ENCODE measurements around the gene PTPRN2. TPM values are rescaled to one million over a fixed set of nuclear protein-coding genes. Genes with fewer than 3 reads are reported as not detected.
"Not testable (repeated sequence)": the region's sequence is repeated elsewhere in the genome, so short reads cannot be mapped to it uniquely, and the experiment has no call there.

Gene PTPRN2
- total RNA-seq, 1 donor from 2014 or later, result 0.33 TPM

DNA sequence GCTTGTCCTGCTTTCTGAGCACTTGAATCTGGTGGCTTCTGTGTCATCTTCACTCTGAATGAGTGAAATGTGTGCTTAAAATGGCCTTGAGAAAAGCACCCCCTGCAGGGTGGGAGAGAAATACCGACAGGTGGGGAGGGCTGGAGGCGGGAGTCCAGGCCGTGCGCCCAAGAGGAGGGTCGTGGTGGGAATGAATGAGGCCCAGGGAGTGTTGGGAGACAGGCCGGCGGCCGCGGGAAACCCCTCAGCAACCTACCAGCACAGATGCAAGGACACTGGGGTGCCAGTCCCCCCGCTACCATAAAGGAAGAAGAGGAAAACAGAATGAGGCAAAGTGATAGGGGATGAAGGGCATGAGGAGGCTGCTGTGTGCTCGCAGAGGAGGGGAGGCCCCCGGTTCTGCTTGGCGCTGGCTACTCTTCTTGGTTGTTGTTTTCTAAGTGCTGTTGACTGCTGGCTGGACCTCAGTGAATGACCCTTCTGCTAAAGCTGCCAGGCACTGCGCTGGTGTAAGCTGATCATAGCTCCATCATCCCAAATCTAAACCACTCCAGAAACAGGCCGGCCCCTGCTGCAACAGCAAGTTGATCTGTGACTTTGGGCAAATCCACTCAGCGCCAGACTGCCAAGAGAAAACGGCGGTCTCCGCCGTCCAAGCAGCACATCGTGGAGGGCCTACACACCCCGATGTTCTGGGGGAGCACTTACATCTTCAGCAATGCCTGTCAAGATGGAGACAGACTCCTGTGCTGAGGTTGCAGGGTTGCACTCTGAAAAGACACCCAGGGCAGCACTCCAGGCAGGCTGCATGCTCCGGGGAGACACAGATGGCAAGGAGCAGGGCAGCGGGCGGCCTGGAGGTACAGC is 872.3 kb downstream of the PTPRN2 start:
- no peak for ATAC-seq
- DNase-seq (ENCODE audit: low spot score), result no peak

DNA sequence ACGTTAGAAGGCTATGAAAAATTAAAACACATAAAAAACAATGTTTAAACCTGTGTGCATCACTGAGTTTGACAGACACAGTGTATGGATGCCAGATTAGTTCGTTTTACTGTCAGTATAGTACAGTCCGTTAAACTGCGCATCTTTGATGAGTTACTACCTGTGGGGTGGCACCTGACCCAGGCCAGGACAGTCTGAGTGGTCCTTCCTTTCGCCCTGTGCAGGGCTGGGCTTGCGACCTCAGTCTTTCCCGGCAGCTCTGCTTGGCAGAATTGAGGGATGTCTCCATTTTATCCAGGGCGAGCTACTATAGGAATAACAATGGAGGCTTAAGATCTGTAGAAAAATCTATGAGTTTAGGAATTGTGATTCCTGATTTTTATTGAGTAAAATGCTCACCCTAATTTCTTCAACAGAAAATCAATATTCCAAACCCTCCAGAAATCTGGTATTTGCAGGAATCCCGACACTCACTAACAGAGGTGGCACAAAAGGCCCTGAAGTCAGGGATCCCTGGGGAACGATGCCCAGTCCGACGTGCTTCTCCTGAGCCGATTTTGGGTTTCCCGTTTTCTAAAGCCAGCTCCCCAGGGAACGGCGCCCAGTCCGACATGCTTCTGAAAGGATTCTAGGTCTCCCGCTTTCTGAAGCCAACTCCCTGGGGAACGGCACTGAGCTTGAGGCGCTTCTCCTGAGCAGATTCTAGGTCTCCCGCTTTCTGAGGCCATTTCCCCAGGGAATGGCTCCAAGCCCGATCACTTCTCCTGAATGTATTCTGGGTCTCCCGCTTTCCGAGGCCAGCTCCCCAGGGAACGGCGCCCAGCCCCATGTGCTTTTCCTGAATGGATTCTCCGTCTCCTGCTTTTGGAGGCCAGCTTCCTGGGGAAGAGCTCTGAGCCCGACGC is 873.2 kb downstream of the PTPRN2 start:
- ATAC-seq, result no peak
- DNase-seq (ENCODE audit: low spot score), result no peak

DNA sequence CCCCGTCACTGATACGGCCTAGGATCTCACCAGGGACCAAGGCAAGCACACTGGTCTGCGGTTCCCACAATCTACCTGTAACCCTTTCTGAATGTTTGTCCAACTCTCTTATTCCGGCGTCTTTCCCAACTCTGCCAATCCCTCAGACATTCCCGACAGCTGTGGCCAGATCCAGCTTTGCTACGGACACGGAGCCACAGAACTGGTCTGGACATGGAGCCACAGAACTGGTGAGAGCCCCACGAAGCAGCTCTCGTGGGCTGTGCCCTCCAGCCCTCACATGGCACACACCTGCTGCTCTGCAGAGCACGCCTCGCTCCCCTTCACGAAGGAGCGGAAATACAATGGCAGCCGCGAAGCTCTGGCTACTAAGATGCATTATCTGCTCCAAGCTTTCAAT is 874.0 kb downstream of the PTPRN2 start:
- no peak for ATAC-seq
- no peak for DNase-seq (ENCODE audit: low spot score)

DNA sequence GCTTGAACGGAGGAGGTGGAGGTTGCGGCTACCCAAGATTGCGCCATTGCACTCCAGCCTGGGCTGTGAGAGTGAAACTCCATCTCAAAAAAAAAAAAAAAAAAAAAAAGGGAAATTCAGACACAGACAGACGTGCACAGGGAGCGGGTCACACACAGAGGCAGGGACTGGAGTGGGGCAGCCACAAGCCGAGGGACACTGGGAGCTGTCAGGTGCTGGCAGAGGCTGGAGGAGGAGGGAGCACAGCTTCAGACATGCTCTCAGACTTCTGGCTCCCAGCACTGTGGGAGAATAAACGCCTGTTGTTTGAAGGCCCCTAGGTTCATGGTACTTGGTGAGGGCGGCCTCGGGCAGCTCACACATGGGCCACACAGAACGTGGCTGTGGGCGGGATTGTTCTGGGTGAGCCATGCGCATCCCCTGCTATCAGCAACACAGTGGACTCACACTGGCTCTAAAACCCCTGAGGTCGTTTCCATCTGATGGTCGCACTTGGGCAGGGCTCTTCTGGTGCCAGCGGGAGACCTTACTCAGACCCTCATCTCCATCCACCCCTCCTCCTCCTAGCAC is 874.9 kb downstream of the PTPRN2 start:
- no peak for ATAC-seq
- no peak for DNase-seq (ENCODE audit: low spot score)

DNA sequence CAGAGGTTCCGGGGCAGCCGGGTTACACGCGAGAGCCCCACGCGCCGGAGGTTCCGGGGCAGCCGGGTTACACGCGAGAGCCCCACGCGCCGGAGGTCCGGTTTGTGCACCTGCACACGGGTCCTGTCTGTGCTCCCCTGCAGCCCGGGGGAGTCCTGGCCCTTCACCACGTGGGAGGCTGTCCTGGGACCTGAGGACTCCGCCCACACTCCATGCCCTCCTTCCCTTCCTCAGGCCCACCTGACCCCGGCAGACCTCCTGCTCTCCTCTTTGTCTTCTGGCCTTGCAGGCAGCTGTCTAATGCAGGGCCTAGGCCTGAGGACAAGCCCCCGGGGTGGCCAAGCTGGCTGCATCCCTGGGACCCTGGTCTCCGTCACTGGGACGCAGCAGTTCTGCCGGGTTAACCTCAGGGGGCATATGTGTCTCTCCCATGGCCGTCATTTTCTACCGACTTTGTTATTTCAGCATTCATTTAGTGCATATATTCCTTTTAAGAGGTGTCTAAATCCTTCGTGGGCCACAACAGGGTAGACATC is 876.2 kb downstream of the PTPRN2 start:
- no peak for DNase-seq (ENCODE audit: low spot score)

DNA sequence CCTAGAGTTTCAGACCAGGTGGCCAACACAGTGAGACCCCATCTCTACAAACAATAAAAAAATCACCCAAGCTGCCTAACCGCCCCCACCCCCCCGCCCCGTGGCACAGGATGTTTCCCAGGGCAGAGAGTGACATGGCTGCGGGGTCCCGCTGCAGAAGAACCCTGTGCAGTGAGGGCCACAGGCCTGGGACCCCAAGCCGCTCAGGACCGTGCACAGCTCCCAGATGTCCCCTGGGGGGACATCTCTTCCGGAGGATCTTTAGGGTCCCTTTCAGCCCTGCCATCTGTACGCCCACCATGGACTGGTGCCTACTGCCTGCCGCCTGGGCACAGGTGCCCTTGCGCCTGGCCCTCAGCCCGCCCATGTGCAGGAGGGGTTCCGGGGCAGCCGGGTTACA is 877.2 kb downstream of the PTPRN2 start:
- ATAC-seq (no peak), DNase-seq (ENCODE audit: low spot score) (no peak)

More for the DNA sequence above, 876.2 kb downstream of the PTPRN2 start:
- ATAC-seq, result no peak

DNA sequence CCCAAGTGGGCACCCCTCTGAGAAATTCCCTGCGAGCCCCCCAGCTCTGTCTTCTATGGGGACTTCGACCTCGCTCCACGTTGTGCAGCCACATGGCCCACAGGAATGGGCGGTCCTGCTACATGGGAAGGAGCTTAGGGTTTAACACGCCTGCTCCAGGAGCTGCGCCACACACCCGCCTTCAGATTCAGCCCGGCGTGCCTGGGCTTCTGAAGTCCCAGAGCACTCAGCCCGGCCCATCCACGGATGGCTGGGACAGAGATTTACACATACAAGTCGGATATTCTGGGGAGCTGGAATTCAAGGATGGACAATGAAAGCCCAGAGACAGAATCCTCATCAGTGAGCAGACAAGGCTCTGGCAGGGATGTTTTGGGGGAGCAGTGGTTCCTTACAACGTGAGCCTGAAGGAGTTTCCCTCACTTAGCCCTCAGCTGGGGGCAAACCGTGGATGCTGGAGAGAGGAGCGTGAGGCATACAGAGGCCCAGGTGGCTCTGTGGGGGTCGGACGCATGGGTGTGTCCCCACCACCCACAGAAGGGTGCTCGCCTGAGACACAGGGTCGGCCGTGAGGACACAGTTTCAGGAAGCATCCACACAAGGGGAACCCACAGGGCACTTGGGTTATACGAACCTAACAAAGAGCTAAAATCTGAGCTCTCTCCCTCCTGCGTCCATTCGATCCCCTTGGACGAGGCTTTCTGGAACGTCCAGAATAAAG is 877.9 kb downstream of the PTPRN2 start:
- DNase-seq (ENCODE audit: low spot score) (no peak), ATAC-seq (no peak)

DNA sequence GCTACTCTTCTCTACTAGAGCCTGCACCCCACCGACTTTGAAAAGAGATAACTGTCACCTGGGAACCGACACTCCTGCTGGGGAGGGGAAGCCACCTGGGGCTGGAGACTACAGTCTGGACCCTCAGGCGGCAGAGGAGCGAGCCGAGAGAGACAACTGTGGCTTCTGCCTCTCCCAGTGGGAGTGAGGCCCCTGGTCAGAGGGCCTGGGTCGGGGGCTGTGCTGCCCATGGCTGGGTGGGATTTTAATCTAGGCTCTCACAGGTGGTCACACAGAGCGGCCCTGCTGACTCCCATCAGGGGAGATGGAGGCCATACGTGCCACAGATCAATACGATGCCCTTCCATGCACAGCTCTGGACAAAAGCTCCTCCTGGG is 878.7 kb downstream of the PTPRN2 start:
- ATAC-seq, result no peak
- DNase-seq (ENCODE audit: low spot score), result no peak

DNA sequence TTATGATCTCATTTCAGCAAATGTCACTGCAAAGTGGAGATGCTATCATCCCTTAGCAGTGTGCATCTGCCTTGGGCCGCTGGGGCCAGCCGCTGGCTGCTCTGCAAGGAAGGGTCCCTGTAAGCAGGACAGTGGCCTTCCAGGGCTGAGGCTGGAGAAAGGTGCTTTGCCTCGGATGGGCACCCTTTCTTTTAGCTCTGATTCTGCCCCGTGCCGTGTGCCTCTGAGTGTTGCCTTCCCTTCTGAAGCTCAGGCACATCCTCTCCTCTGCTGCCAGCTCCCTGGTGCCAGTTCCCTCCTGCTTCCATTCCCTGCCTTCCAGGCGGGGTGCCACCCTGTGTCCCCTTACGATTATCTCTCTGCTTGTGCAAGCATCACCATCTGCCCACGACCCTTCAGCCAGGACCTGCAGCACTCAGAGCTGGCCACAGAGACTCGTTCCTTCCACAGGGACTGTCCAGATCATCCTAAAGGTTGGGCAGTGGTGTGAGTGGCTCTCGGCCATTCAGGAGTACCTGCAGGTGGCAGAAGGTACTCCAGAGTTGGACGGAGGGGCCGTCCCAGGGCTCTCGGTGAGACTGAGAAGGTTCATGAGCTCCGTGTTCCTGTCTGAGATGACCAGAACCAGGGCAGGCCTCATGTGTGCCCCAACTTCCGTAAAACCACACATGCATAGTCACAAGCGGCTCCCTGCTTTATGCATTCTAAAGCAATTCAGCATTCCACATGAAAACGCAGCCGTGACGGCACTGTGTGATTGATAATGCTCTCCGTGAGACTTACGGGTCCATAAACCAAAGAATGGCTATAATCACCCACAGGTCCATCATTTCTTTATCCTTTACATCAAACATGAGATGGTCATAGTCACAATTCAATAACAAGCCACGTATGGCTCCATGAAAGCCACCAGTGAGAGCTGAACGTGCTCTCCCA is 879.4 kb downstream of the PTPRN2 start:
- DNase-seq (ENCODE audit: low spot score) (no peak), ATAC-seq (no peak)

DNA sequence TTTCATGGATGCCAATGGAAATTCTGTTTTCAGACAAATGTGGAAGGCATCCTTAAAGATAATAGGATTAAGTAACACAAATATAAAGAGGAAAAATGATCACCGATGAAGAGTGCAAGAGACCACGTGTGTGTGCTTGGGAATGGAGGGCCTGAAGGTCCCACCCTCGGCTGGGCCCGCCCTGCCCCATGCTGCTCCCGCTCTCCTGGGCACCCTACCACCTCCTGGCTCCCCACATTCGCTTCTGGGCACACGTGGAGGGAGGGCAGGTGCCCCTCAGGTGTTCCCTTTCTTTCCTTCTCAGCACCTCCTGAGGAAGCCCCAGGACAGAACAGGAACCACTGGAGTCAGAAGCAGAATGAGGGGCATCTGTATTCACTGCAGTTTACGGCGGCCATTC is 883.3 kb downstream of the PTPRN2 start:
- DNase-seq (ENCODE audit: low spot score) (no peak), ATAC-seq (no peak)

DNA sequence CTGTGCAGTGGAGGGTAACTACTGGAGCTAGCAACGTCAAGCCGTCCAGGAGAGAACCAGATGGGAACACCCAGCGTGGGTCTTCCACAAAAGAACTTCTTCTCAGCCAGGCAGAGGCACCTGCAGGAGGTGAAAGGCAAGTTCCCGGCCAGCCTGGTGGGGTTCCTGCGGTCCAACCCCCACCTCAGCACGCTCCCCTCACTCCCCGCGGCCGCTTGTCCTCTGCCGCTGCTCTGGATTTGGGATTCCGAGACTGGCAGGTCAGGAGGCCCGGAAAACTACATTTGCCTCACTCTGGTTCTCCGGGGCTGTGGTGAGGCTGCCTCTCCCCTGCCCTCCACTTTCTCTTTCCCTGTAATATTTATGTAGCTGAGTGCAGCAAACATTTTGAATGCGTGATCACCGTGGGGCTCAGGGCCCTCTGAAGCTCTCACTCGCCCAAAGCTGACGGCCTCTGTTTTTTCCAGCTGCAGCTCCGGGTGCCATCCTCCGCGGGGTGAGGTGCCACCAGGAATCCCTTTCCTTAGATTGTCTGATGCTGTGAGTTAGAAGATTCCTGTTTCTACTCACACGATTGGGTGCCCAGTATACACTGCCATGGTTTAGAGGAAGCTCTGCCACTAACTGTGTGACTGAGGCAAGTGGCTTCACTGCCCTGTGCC is 884.0 kb downstream of the PTPRN2 start:
- DNase-seq (ENCODE audit: low spot score) (no peak), ATAC-seq (no peak)

DNA sequence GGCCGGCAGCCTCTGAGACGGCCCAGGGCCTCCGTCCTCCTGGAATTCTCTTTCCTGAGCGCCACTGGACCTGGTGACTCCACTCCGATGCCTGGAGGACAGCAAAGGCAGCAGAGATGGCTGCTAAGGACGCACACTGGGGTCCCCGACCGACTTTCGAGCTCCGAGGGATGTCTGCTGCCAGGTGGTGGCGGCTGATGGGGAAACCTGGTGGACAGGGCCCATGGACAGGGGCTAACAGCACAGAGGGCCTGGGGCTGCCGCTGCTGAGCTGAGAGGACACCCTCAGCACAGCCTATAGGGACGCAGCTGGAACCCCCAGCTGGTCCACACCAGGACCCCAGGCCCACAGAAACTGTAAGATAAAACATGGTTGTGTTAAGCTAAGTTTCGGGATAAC is 884.5 kb downstream of the PTPRN2 start:
- ATAC-seq (no peak), DNase-seq (ENCODE audit: low spot score) (no peak)

DNA sequence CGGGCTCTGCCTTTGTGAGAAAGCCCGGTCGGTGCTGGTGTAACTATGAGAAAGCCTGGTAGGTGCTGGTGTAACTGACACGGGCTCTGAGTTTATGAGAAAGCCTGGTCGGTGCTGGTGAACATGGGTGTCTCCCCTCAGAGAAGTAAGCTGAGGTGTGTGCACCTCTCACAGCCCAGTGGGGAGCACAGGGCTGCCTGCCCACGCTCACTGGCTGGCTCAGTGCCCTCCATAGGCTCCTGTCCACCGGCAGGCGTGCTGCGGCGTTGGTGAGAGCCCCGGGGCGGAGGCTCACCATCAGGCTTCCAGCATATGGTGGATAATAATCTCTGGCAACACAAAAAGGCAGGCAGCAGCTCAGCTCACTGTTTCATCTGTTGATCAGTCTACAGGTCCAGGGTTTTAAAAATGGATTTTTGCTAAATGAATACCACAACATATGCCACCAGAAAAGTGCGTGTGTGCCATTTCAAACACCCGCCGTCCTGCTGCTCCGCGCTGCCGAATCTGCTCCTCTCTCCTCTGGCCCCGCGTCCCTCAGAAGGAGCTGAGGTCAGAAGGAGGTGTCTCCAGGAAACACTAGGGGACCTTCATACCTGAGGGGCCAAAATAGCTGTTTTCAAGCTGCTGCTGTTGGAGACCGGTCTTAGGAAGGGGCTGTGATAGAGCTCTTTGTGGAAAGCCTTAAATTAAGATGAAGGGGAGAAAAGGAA is 885.2 kb downstream of the PTPRN2 start:
- DNase-seq (ENCODE audit: low spot score) (no peak), ATAC-seq (no peak)

DNA sequence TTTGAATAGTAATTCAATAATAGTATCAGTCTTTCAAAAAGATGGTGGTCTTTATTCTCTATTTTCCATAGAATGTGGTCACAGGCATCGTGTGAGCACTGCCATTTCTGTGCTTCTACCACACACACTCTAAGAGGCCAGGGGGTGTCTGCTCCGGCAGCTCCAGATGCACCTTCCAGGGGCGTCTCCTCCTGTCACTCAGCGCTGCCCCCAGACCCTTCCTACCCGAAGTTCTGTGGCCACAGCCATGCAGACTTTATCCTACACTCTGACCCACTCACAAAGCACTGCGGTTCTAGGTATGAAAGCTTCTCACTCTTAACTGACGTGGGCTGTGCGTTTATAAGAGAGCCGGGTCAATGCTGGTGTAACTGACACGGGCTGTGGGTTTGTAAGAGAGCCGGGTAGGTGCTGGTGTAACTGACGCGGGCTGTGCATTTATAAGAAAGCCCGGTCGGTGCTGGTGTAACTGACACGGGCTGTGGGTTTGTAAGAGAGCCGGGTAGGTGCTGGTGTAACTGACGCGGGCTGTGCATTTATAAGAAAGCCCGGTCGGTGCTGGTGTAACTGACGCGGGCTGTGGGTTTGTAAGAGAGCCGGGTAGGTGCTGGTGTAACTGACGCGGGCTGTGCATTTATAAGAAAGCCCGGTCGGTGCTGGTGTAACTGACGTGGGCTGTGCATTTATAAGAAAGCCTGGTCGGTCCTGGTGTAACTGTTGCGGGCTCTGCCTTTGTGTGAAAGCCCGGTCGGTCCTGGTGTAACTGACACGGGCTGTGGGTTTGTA is 886.0 kb downstream of the PTPRN2 start:
- ATAC-seq; DNase-seq (ENCODE audit: low spot score): not testable (repeated sequence)

DNA sequence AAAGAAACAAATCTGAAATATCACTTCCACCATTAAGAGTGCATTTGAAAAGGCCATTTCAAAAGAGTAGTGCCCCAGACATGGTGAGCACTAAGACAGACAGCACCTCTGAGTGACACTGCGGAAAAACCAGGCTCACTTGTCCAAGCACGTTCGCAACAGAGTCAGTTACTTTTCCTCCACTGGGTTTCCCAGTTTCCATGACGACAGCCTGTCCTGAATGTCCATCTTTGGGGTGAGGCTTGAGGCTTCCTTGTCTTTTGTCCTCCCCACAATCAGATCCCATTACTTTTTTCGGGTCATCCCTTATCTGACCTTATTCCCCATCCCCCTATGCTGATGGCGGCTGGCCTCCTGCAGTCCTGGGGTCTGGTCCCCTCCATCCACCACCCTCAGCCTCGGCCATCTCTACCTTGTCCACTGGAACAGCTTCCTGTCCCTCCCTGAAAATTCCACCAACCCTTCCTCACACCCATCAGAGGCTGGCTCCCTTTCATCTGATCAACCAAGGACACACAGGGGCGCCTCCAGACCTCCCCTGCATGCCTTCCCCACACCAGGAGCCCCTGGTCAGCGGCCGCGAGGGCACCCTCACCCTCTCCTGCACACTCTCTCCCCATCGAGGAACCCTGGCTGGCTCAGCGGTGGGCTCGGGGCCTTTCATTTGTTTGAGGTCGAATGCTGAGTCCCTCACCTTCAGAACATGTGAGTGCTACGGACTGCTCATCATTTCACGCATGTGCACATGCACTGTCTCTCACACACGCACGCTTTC is 887.2 kb downstream of the PTPRN2 start:
- ATAC-seq (no peak), DNase-seq (ENCODE audit: low spot score) (no peak)

DNA sequence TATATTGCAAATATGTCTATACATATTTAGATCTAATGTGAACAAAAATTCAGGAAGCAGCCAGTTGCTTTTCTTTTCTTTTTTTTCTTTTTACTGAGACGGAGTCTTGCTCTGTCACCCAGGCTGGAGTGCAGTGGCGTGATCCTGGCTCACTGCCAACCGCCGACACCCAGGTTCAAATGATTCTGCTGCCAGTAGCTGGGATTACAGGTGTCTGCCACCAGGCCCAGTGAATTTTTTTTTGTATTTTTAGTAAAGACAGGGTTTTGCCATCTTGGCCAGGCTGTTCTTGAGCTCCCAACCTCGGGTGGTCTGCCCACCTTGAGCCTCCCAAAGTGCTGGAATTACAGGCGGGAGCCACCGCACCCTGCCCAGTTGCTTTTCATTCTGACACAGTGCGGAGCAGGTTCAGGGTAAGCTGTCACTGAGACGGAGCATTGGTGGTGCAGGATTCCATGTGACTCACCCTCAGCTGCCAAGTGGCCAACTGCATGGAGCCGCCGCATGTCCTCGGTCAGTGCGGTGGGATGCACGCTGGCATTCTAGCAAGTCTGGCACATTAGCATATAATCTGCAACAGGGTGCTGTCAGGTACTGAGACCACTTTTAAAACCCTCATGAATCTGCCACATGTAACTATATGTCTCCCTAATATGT is 888.1 kb downstream of the PTPRN2 start:
- DNase-seq (ENCODE audit: low spot score) (no peak), ATAC-seq (no peak)
